HG03139 (cell line): ENCODE measurements around the gene TMPRSS3.

Experiments
- ATAC-seq: cut with Tn5 transposase; IDR thresholded peaks from one replicate; pipeline ENCODE4 v1.9.1; 2021; ENCODE audit not compliant: unreplicated experiment

TMPRSS3 gene

DNA sequence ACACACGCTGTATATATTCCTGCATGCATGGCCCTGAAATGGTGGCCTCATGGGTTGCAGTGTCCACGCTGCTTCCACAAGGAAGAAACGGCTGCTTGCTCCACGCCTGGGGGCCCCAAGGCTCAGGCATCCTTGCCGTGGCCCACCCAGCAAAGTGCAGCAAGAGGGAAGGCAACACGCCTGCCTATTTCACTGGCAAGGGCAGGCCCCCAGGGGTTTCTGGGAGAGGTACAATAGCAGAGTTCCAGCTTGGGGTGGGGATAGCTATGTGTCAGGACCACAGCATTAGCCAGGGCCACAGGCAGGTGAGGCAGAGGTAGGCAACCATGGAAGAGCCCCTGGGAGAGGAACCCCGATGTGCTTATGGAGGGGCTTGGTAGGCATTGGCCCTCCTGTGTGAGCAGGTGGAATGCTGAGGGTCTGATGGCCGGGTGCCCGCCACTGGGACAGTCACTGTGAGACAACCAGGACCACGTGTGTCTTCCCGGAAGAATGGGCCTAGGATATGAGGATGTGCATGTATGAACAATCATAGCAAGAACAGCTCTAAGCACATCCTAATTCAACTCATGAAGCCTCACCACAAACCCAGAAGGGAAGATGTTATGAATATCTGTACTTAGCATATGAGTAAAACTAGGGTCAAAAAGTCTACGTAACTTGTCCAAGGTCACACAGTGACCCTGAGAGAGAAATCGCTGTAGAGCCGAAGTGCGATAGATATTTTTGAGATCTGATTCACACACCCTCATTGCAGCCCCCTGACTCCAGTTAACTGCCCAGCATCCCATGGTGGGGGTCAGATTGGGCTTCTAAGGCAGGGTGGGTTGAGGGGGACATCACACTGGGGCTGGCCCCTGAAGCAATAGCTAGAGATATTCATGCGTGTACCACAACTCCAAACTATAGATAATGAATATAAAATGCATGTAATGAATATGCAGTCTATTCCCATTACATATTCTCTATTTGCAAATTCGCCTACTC lies 56.8 kb downstream of the TMPRSS3 start:
- no peak for ATAC-seq

DNA sequence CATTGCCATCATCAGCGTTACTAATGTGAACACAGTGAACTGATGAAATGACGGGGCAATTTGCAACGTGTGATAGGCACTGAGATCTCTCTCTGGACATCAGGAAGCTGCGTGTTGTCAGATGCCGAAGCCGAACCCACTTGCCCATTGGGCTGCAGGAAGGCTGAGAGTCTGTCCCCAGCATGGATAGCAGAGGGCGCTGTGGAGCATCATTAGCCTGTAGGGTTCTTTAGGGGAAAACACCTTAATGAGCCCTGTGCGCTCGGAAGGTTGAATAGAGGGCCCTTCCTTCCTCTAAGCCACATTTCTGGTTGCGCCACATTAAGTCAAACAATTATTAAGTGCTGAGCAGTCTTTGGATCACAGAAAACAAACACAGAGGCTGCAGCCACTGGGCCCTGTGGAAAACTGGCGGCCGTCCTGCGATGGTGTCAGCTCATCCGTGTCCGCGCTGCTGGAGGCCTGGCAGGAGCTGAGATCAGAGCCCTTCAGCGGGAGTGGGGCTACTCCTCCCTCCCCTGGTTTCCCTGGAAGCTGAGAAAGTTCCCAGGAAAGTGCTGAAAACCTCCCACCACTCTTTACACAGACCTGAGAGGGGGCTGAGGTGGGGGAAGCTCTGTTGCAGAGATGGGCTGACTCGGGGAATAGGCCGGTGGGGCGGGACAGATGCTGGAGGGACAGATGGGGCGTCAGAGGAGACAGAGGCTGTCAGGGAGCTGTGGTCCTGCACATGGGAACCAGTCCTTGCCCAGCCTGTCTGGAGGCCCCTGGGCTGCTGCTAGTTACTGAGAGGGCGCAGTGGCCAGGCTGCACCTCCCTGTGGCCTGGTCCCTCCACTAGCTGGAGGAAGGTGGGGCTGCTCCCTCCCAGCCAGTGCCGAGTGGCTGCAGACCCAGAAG lies 57.8 kb downstream of the TMPRSS3 start:
- no peak for ATAC-seq

DNA sequence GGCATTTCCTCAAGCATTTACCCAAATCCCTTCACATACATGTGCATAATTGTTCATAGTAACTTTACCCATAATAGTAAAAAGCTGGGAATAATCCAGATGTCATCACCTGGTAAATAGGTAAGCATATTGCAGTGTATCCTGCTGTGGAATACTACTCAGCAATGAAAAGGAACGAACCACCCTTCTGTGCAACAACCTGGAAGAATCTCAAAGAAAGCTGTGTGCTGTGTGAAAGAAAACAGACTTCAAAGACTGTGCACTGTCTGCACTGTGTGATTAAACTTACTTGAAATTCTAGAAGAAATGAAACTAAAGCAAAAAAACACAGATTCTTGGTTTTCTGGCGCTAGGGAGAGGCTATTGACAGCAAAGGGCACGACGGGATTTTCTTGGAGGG lies 58.6 kb downstream of the TMPRSS3 start:
- no peak for ATAC-seq

DNA sequence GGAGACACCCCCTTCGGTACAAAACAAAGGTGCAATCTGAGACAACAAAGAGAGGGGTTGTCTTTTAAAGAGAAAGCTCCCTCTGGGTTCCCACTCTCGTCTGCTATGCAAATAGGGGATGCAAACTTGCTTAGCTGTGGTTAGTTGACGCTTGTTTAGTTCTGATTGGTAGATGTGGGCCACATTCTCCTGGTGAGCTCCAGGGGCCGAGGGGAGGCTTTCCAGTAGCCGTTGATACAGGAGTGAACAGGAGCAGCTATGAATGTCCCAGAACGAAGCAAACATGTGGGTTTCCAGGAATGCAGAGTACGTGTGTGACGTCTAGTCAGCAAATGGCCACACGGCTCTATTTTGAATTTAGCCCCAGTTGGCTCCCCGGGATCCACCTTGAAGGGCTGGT lies 59.8 kb downstream of the TMPRSS3 start:
- ATAC-seq, result no peak

GRCh38 chr21:42332557-42333317 lies 63.1 kb downstream of the TMPRSS3 start:
- ATAC-seq, result no peak

DNA sequence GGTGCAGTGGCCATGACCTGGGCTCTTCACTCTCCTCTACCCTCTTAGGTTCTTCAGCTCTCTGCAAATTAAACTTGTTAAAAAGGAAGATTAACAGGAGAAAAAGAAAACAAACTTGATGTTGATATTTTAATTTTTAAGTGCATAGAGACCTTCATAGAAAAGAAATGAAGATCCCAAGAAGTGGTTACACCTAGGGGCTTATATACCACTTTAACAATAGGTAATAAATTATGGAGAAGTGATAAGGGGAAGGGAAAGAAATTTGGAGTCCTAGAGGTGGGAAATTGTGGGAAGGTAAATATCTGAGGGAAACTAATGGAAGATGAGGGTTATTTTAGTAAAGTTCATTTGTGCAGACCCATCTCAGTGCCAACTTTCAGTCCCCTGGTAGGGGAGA lies 64.2 kb downstream of the TMPRSS3 start:
- no peak for ATAC-seq

GRCh38 chr21:42330380-42331371 lies 65.2 kb downstream of the TMPRSS3 start:
- no peak for ATAC-seq

GRCh38 chr21:42324896-42325295 lies 71.0 kb downstream of the TMPRSS3 start:
- no peak for ATAC-seq
